AG20443 (cell line): ENCODE results near the gene MDC1.
A peak's percentile ranks its signal among the peaks of the same experiment; 100 is the strongest.

Experiments
- DNase-seq: peaks from one replicate; pipeline ENCODE4 v3.0.0; 2012; ENCODE audit warnings: low spot score, mixed read lengths

Gene MDC1

DNA sequence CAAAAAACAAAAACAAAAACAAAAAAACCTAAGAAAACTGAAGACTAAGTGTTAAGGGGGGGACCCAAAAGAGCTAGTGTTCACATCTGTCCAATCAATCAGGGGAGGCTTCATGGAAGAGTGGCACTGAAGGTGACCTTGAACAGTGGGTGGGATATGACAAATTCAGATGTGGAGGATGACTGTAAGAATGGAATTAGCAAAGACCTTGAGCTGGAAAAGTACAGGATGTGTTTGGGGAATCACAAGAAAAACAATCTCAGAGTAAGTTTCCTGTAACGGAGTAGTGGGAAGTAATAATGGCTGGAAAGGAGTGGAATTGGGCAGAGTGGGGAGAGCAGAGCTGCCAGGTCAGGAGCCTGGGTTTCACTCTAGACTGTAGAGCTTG is 30.2 kb upstream of the MDC1 start:
- no peak for DNase-seq

DNA sequence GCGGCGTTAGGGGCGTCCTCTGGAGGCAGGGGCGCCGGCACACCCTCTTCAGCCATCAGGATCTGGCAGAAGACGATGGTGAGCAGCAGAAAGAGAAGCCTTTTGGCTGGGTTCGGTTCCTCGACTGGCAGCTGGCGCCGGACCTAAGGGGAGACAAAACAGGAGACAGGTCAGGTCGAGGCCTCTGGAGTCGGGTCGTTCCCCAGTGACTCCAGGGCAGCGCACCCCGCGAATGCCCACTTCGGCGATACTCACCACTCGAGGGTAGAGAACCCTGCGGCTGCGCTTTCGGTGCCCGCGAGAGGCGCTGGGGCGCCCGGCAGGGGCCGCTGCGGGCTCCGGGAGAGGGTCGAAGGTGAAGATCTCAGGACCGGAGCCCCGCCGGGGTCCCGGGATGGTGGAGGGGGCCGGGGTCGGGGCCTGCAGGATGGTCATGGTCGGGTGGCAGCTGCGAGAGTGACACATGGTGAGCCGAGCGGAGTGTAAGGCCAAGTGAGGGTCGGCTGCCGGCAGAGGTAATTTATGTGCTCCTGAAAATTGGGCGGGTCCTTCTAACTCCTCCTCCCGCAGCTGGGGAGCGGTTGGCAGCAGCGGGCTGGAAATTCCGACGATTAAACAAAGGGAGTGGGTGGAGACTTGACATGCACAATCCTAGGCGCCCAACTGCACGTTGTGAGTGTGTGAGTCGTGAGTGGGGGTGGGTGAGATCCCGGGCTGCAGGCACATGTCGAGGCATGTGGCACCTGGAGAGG is 27.1 kb upstream of the MDC1 start, which contains the start of gene IER3:
Gene IER3, minus strand, starts transcription at position 494 of the 752 bp plus-strand sequence. Its CDS starts 29 bp downstream, at position 465.
- peak; percentile 80 for DNase-seq

DNA sequence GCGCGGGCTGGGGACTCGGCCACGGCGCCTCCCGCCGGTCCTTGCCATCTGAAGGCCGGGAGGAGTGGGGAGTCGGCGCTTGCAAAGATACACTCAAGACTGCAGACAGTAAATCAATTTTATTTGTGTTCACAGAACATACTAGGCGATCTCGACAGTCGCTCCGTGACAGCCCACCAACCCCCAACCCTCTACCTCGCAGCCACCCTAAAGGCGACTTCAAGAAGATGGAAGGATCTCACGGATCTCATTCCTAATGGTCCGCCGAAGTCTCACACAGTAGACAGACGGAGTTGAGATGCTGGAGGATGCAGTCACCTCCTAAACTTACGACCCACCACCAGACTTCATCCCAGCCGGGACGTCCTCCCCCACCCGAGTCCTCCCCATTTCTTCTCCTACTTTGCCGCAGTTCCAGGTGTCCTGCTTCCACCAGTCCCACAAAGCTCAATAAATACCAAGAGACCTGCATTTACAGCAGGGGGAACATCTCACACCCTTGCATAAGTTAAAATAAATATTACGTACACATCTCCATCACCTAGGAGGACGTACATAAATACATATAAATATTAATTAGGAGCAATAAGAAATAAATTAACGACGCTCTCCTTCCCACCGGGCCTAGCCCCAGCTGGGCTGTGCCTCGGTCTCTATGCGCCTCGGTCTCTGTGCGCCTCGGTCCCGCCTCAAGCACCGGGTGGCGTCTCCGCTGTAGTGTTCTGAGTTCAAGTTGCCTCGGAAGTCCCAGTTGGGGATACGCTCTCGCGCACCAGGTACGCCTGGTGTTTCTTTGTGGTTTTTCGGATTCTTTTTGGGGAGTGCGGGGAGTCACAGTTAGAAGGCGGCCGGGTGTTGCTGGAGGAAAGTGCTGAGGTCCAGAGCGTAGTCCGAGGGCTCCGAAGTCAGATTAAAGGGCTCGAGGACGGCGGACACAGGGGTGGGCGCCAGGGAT is 26.3 kb upstream of the MDC1 start:
- DNase-seq: peak; percentile 21

DNA sequence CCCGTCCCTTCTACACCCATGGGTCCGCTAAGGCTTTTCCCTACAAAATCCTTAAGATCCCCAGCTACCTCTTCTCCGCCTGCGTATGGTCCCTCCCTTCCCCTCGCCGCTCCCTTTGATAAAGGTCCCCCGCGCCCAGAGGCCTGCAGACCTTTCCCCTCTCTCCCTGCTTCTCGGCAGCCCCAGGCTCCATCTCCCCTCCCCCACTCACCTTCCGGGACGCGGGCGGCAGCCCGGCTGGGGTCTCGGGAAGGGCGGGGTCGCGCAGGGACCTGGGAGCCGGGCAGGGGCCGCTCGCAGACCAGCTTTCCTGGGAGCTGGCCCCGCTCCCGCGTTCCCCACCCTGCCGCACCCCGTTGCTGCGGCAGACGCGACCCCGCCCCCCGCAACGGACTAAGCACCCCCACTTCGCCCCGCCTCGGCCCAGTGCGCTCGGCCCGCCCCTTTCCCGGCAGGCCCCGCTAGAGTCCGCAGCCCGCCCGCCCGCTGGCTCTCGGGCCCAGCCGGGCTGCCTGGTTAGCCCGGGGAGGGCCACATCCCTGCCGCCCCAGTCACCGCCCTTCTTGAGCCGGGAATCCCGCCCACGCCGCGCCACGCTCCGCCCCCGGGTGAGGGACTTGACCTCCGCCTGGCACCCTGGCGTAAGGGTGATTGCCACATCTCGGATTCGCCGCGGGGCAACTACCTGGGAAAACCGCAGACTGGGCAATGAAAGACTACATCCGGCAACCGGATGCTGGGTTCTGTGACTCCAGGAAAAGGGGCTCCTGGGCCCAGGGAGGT is 25.4 kb upstream of the MDC1 start, which contains the start of gene FLOT1:
Gene FLOT1, minus strand, starts transcription at position 372 of the 783 bp plus-strand sequence. CDS start 498 bp downstream, outside the sequence.
- peak; percentile 96 for DNase-seq

DNA sequence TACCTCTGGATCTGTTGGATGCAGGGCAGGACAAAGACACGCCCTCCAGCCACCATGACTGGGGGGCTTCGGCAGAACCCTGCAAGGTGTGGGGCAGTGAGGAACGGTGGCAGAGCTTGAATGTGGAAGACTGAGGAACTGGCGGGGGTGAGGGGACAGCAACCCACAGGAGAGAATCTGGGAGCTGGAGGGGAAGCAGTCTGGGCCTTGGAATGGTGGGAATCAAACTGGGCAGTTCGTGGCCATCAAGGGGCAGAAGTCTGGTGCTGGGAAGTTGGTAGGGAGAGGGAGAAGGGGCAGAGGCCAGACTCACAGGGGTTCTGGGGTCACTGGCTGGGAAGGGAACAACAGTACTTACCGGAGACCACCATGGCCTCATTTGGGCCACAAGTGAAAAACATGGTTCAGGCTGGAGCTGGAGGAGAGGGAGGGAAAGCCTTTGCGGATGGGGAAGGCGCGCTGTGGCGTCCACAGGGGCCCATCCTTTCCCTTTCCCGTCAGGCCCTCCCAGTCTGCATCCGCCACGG is 24.8 kb upstream of the MDC1 start:
- DNase-seq: peak; percentile 70

DNA sequence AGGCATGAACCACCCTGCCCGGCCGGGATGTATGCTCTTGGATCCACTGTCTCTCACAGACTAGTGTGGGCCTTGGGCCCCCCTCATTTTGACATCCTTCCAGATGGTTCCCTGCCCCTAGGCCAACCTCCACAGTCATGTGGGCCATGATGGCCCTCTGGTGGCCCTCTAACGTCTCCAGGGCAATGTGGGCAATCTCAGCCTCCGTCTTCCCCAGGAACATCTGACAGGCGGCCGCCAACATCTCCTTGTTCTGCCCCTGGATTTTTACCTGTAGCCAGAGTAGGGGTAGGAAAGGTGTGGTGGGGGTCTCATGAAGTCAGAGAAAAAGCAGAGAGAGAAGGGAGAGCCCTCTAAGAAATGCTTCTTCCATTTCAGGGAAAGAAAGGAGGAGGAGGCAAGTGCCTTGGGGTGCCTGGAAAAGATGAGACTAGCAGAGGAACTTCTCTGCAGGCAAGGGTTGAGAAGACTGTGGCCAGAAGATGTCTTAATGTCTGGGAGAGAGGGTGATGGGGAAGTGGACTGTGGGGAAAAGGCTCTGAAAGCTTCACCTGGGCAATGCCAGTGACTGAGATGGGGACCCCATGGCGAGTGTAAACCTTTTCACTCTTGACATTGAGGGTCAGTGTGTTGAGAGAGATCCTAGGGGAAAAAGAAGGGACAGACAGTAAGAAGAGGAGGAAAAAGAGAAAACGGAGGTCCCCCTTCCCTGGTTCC is 24.1 kb upstream of the MDC1 start:
- DNase-seq: no peak

DNA sequence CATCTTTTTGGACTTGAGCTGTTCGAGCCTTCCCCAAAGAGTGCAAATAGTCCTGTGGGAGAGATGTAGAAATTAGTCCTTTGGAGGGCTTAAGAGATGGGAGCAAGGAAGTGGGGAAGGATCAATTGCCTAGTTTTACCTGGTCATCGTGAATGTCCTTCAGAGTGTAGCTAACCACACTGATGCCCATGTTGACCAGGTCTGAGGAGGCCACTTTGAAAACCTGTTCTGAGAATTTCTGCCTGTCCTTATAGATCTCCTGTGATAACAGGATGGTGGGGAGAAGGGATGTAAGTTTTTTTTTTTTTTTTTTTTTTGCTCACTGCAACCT is 23.4 kb upstream of the MDC1 start:
- DNase-seq: no peak

DNA sequence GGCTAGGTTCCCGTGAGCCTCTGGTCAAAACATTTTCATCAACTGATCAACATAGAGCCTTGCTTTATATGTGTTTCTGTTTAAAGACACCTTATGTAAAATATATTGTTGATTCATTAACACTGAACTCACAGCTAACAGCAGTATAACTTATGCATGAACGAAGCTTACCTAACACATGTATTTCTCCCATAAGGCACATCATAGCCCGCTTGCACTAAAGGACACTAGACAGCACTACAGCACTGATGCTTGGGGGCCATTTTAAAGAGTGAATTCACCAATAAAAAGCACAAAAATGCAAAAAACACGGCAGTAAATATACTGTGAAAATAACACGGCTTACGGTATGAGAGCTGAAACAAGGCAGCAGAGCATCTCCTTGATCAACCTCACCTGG is 21.5 kb upstream of the MDC1 start:
- DNase-seq: no peak

DNA sequence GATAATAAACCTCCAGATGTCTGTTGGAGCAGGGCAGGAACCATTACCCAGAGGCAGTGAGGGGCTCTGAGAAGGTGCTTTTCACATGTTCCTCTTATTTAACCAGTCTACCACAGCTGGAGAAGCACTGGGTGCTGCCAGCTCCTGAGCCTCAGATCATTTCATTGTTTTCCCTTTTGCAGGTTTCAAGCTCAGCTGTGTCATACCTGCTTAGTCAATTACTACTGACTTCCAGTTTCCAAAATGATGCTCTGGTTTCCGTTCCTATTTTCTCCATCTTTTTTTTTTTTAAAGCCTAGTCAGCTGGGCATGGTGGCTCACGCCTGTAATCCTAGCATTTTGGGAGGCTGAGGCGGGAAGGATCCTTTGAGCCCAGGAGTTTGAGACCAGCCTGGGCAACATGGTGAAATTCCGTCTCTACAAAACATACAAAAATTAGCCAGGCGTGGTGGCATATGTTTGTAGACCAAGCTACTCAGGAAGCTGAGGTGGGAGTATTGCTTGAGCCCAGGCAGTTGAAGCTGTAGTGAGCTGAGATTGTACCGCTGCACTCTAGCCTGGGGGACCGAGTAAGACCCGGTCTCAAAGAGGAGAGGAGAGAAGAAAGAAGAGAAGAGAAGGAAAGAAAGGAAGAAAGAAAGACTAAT is 18.7 kb upstream of the MDC1 start:
- no peak for DNase-seq

DNA sequence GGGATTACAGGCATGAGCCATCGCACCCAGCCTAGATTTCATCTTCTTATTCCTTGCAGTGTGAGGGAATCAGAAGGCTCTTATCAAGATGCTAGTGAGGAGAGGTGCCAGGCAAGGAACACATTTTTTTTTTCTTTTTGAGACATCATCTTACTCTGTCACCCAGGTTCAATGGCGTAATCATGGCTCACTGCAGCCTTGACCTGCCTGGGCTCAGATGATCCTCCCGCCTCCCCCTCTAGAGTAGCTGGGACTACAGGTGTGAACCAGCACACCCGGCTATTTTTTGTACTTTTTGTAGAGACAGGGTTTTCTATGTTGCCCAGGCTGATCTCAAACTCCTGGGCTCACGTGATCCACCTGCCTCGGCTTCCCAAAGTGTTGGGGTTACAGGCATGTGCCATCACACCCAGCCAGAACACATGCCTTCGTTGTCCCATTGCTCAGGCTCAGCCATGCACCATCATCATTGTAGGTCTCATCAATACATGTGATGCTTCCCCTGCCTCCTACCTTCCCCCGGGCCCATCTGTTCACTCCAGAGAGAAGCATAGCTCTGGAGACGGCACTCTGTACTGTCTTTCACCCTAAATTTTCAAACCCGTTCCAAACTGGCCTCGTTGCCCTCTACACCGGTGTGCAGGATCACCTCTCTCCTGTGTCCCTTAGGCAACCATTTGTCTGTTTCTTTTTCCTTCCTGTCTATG is 15.3 kb upstream of the MDC1 start:
- DNase-seq: no peak

DNA sequence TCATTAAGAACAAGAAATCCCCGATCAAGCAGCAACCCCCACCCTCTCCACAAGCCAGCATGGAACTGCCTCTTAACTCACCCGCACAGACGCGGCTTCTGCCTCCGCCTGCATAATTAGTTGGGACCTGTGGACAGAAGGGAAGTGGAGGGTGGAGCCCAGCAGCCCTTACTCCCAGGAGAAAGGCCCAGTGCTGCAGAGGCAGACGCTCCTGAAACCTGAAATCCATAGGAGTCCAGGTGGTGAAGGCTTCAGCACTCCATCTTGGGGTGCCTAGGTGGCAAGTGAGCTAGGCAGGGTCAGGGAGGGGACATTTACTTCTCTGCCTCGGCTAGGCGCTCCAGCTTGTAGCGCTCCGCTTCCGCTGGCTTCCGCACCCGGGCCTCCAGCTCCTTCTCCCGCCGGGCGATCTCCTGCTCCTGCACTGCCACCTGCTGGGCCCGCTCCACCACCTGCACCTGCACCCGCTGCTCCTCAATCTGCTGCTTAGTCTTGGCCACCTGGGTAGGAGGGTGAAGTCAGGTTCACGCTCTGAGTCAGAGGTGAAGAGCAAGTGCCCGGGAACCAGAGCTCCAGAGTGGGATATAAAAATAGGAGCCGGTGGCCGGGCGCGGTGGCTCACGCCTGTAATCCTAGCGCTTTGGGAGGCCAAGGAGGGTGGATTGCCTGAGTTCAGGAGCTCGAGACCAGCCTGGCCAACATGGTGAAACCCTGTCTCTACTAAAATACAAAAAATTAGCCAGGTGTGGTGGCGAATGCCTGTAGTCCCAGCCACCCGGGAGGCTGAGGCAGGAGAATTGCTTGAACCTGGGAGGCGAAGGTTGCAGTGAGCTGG is 13.7 kb upstream of the MDC1 start:
- DNase-seq: no peak

DNA sequence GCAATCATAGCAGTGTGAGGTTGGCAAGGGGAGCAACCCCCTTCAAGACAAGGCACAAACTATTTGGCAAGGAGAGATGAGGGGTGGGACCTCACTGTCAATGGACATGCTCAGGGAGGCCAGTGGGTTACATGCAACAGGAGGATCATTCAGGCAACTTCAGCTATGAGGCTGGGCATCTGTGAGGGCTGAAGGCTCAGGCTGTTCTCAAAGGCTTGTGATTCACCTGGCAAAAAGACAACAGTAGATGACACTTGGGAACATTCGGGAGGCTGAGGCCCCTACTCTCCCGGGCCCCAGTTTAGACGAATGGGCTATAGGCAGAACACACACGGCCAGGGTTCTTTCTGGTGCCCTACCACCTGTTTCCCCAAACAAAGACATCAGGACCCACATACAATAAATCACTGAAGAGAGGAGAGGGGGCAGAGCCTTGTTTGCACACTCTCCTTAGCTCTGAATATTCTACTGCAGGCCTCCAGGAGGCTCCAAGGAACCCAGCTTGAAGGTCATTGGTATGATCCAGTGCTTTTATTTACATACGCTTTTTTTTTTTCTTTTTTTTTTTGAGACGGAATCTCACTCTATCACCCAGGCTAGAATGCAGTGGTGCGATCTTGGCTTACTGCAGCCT is 11.0 kb upstream of the MDC1 start:
- peak; percentile 57 for DNase-seq

DNA sequence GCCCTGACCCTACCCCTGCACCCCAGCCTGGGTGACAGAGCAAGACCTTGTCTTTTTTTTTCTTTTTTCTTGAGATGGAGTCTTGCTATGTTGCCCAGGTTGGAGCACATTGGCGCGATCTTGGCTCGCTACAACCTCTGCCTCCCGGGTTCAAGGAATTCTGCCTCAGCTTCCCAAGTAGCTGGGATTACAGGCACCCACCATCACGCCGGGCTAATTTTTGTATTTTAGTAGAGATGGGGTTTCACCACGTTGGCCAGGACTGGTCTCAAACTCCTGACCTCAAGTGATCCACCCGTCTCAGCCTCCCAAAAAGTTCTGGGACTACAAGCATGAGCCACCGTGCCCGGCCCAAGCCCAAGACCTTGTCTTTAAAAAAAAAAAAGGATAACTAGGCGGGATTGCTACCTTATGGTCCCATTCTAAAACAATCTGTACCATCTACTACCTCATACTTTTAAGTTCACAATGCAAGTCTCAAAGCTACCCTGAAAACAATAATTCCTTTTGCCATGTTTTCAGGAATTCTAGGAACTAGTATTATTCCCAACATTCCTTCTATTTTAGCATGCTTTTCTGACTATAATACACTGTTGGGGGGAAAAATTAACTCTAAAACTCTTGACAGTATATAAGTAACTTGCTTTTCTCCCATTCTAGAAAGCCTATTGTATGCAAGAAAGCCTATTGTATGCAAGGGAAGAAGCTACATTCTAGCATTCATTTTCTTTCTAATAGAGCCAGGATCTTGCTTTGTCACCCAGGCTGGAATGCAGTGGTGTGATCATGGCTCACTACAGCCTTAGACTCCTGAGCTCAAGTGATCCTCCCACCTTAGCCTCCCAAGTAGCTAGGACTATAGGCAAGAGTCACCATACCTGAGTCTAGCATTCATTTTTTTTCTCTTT is 9.7 kb upstream of the MDC1 start:
- no peak for DNase-seq

DNA sequence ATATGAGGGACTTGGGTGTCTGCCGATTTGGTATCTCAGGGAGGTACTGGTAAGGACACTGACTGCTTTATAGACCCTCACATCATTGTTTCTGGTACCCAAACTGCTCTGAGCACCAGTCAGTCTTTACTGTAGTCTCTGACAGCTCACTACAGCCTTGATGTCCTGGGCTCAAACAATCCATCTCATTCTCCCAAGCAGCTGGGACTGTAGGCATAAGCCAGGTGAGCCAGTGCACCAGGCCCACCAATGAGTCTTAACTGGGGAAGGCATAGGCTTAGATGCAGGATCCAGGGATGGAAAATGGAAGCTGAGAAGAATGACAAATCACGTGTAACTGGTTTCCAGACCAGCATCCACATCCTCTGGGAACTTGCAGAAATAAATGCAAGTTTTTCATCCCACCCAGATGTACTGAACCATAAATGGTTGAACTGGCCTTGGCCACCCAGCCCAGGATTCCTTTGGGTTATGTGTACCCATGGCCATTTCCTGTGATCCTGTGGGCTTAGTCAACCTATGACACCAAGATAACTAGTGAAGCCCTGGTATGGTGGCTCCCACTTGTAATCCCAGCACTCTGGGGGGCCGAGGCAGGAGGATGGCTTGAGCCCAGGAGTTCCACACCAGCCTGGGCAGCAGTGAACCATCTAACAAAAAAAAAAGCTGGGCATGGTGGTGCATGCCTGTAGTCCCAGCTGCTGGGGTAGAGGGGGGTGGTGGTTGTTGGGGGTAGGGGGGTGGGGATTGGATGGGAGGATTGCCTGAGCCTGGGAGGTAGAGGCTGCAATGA is 8.8 kb upstream of the MDC1 start:
- DNase-seq: peak; percentile 13

DNA sequence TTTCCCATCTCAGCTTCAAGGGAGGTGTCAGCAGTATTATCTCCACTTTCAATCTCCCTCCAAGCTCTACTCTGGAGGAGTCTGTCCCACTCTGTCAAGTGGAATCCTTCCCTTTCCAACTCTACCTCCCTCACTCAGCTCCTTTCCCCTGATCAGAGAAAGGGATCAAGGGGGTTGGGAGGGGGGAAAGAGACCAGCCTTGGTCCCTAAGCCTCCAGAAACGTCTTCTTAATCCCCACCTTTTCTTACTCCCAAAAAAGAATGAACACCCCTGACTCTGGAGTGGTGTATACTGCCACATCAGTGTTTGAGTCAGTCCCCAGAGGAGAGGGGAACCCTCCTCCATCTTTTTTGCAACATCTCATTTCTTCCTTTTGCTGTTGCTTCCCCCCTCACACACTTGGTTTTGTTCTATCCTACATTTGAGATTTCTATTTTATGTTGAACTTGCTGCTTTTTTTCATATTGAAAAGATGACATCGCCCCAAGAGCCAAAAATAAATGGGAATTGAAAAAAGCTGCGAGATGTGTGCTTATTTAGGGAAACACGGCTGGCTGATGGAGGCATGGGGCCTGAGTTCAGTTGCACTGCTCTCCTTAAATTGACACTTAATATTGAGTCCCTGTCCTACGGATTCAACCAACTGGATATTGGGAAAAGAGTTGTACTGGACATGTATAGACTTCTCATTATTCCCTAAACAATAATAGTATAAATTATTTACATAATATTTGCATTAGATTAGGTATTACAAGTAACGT is 8.0 kb upstream of the MDC1 start:
- DNase-seq: no peak
